ENCODE results near the gene VPS37C. TPM values are rescaled to one million over a fixed set of nuclear protein-coding genes. Genes with fewer than 3 reads are reported as not detected.

Gene VPS37C
- total RNA-seq, 3 donors from 2014 or later (not counting 1 experiment from before 2014, with no cell fraction given) = 6.4 to 6.9 (median 6.5) TPM

DNA sequence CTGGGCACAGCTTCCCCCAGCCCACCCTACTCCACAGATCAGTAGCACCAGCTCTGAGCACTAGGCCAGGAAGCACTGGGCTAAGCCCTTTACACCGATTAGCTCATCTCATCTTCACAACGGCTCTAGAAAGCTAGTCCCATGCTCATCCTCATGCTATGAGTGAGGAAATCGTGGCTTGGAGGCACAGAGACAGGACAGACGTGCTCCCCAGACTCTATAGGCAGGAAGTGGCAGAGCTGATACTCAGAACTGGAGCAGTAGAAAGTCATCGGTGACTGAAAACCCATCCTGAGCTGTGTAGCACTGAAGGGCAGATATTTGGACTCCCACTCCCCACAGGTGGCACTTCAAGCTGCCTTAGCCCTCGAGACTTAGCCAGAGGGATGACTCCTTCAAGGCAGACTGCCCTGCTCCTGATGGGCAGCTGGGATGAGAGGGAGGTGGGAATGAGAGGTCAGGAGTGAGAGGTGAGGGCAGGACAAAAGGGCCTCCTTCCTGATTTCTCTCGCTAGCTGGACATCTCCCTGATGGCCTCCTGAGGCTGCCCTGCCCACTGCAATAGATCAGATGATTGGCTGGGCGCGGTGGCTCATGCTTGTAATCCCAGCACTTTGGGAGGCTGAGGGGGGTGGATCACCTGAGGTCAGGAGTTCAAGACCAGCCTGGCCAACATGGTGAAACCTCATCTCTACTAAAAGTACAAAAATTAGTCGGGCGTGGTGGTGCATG lies 49.3 kb downstream of the VPS37C start:
- Mint-ChIP-seq H3K4me3 (peak overlapping the region; percentile 21), H3K36me3 (no peaks in the 10 kb centered on the region), H3K9me3 (no peaks in the 10 kb centered on the region), H3K4me1 (peaks cover 0 to 14% of the 10 kb centered on the region in 2 donors), H3K27me3 (ENCODE audit: low read depth in 2 of 2) (no peaks in the 10 kb centered on the region), H3K27ac (peak overlapping the region in 1 of 2 donors; percentile 75)
- peaks cover 21% of the 10 kb centered on the region for H3K4me1 ChIP-seq (ENCODE audit: control insufficient read depth, insufficient read depth, low read length)
- intact Hi-C loops (cut with micrococcal nuclease) = no loop called here
- H3K36me3 ChIP-seq (ENCODE audit: control insufficient read depth, insufficient read depth, low read length) = no peaks in the 10 kb centered on the region
- TF ChIP-seq, protein P1, sequence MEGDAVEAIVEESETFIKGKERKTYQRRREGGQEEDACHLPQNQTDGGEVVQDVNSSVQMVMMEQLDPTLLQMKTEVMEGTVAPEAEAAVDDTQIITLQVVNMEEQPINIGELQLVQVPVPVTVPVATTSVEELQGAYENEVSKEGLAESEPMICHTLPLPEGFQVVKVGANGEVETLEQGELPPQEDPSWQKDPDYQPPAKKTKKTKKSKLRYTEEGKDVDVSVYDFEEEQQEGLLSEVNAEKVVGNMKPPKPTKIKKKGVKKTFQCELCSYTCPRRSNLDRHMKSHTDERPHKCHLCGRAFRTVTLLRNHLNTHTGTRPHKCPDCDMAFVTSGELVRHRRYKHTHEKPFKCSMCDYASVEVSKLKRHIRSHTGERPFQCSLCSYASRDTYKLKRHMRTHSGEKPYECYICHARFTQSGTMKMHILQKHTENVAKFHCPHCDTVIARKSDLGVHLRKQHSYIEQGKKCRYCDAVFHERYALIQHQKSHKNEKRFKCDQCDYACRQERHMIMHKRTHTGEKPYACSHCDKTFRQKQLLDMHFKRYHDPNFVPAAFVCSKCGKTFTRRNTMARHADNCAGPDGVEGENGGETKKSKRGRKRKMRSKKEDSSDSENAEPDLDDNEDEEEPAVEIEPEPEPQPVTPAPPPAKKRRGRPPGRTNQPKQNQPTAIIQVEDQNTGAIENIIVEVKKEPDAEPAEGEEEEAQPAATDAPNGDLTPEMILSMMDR (IDR thresholded peaks at IDR 0.05) = no peak
- WGBS (ENCODE audit: insufficient coverage) = 55% methylated on average over 10 of the region's 11 CpGs
- H3K4me3 ChIP-seq (ENCODE audit: low read length) = no peak overlapping the region
- DNase-seq (peak in 1 of 2 donors; percentile 80), ATAC-seq (peak in 2 of 3 donors; percentile 26 to 76)
- H3K9me3 ChIP-seq (ENCODE audit: control insufficient read depth, insufficient read depth, low read length) = no peaks in the 10 kb centered on the region
- H3K27me3 ChIP-seq (ENCODE audit: control insufficient read depth, insufficient read depth, low read length) = no peaks in the 10 kb centered on the region
- H3K27ac ChIP-seq (ENCODE audit: low read length) = peak overlapping the region; percentile 41

GRCh38 chr11:61111050-61111435 lies 50.2 kb downstream of the VPS37C start:
- Histone ChIP-seq H3K27ac (ENCODE audit: low read length) (peak overlapping the region; percentile 41), H3K27me3 (ENCODE audit: control insufficient read depth, insufficient read depth, low read length) (no peaks in the 10 kb centered on the region), H3K36me3 (ENCODE audit: control insufficient read depth, insufficient read depth, low read length) (no peaks in the 10 kb centered on the region), H3K4me3 (ENCODE audit: low read length) (no peak overlapping the region), H3K4me1 (ENCODE audit: control insufficient read depth, insufficient read depth, low read length) (peaks cover 25% of the 10 kb centered on the region), H3K9me3 (ENCODE audit: control insufficient read depth, insufficient read depth, low read length) (no peaks in the 10 kb centered on the region)
- Mint-ChIP-seq H3K4me3 (no peak overlapping the region), H3K36me3 (no peaks in the 10 kb centered on the region), H3K9me3 (no peaks in the 10 kb centered on the region), H3K4me1 (peaks cover 0 to 8% of the 10 kb centered on the region in 2 donors), H3K27ac (peak overlapping the region in 1 of 2 donors; percentile 9), H3K27me3 (ENCODE audit: low read depth in 2 of 2) (no peaks in the 10 kb centered on the region)
- ATAC-seq = no peak
- WGBS (ENCODE audit: insufficient coverage) = 97% methylated on average over 6 of the region's 6 CpGs
- intact Hi-C loops (cut with micrococcal nuclease) = no loop called here
- DNase-seq = no peak
- TF ChIP-seq, protein P1 (IDR thresholded peaks at IDR 0.05) = no peak

GRCh38 chr11:61110255-61111049 lies 50.8 kb downstream of the VPS37C start:
- Histone ChIP-seq H3K27me3 (ENCODE audit: control insufficient read depth, insufficient read depth, low read length) (no peaks in the 10 kb centered on the region), H3K4me3 (ENCODE audit: low read length) (no peak overlapping the region), H3K4me1 (ENCODE audit: control insufficient read depth, insufficient read depth, low read length) (peaks cover 26% of the 10 kb centered on the region), H3K36me3 (ENCODE audit: control insufficient read depth, insufficient read depth, low read length) (no peaks in the 10 kb centered on the region), H3K27ac (ENCODE audit: low read length) (peak overlapping the region; percentile 41), H3K9me3 (ENCODE audit: control insufficient read depth, insufficient read depth, low read length) (no peaks in the 10 kb centered on the region)
- Mint-ChIP-seq H3K36me3 (no peaks in the 10 kb centered on the region), H3K9me3 (no peaks in the 10 kb centered on the region), H3K4me3 (no peak overlapping the region), H3K27ac (peak overlapping the region in 1 of 2 donors; percentile 9), H3K4me1 (peaks cover 0 to 8% of the 10 kb centered on the region in 2 donors), H3K27me3 (ENCODE audit: low read depth in 2 of 2) (no peaks in the 10 kb centered on the region)
- peak in 1 of 3 donors; percentile 34 for ATAC-seq
- DNase-seq = peak in 1 of 2 donors; percentile 76
- intact Hi-C loops (cut with micrococcal nuclease) = no loop called here
- 82% methylated on average over 7 of the region's 9 CpGs for WGBS (ENCODE audit: insufficient coverage)
- TF ChIP-seq, protein P1 (IDR thresholded peaks at IDR 0.05) = no peak
